NCI-H2029 (cell line): ENCODE measurements around the gene MICU1.
"Not testable (repeated sequence)": the region's sequence is repeated elsewhere in the genome, so short reads cannot be mapped to it uniquely, and the experiment has no call there.

Experiments
- DNase-seq: peaks from one replicate; lab custom pipeline; 2025; lab: John Stamatoyannopoulos, UW

Gene MICU1

GRCh38 chr10:72386916-72387586 is 238.8 kb downstream of the MICU1 start:
- DNase-seq: no peak

GRCh38 chr10:72385724-72386123 is 240.2 kb downstream of the MICU1 start:
- DNase-seq: no peak

GRCh38 chr10:72384982-72385381 is 240.9 kb downstream of the MICU1 start:
- DNase-seq: not testable (repeated sequence)

GRCh38 chr10:72379776-72380175 is 246.1 kb downstream of the MICU1 start:
- DNase-seq: no peak

- DNase-seq: no peak
Observed at GRCh38 chr10:72379062-72379461, 246.8 kb downstream of the MICU1 start.

- DNase-seq: no peak
Observed at GRCh38 chr10:72375585-72375984, 250.3 kb downstream of the MICU1 start.

GRCh38 chr10:72375173-72375572 is 250.7 kb downstream of the MICU1 start:
- DNase-seq: no peak

- DNase-seq: no peak
Observed at GRCh38 chr10:72370201-72370722, 255.6 kb downstream of the MICU1 start.

- no peak for DNase-seq
Observed at GRCh38 chr10:72367301-72367960, 258.4 kb downstream of the MICU1 start.

GRCh38 chr10:72365106-72365895 is 260.6 kb downstream of the MICU1 start:
- no peak for DNase-seq

- peak; percentile 60 for DNase-seq
Observed at GRCh38 chr10:72364239-72364777, 261.6 kb downstream of the MICU1 start.

GRCh38 chr10:72356987-72357386 is 268.9 kb downstream of the MICU1 start:
- no peak for DNase-seq

GRCh38 chr10:72356115-72356514 is 269.8 kb downstream of the MICU1 start:
- no peak for DNase-seq

GRCh38 chr10:72355214-72355555 is 270.7 kb downstream of the MICU1 start:
- no peak for DNase-seq

- peak; percentile 77 for DNase-seq
Observed at GRCh38 chr10:72354356-72355213, 271.3 kb downstream of the MICU1 start, which contains the start of gene DNAJB12. Gene DNAJB12 (minus strand): TSS chr10:72354919. CDS start chr10:72354897, 22 bp downstream.

- DNase-seq: no peak
Observed at GRCh38 chr10:72353965-72354355, 271.9 kb downstream of the MICU1 start.

GRCh38 chr10:72353028-72353964 is 272.6 kb downstream of the MICU1 start:
- DNase-seq: no peak

- DNase-seq: no peak
Observed at GRCh38 chr10:72351479-72351878, 274.4 kb downstream of the MICU1 start.

- DNase-seq: no peak
Observed at GRCh38 chr10:72349438-72349837, 276.4 kb downstream of the MICU1 start.

- no peak for DNase-seq
Observed at GRCh38 chr10:72348282-72348681, 277.6 kb downstream of the MICU1 start.
